IMR-90 (cell line): Measurements from ENCODE around the gene FGF12. TPM values are rescaled to one million over a fixed set of nuclear protein-coding genes. Genes with fewer than 3 reads are reported as not detected.

Source experiments
- ATAC-seq: fragments of 200-7000 bp; cut with Tn5 transposase; 2 replicates; pipeline ENCODE4 v1.9.1; 2020; ENCODE audit warnings: low read depth, mild to moderate bottlenecking, moderate library complexity
- BruUV-seq: library from RNA; stranded (reverse); fragments of 400-500 nt; replicated peaks from 2 replicates; lab custom pipeline; 2021; lab: Mats Ljungman, UMichigan
- CTCF ChIA-PET: fragments of 300-600 bp; formaldehyde crosslinking; extraction: SDS; loops from one replicate; lab custom pipeline; 2021; ENCODE audit warnings: antibody characterized with exemption; lab: Yijun Ruan, JAX
- POLR2A ChIA-PET: fragments of 300-600 bp; sonication (Branson Sonifier 250); formaldehyde crosslinking; loops from one replicate; lab custom pipeline; 2022; ENCODE audit warnings: antibody characterized with exemption; ENCODE audit not compliant: unreplicated experiment; lab: Charles Lee
- DNase-seq: peaks from one replicate; pipeline ENCODE4 v3.0.0; 2013
- H2AFZ ChIP-seq: replicated peaks from 2 replicates; pipeline ENCODE3; 2013; ENCODE audit warnings: low read length, mild to moderate bottlenecking; ENCODE audit not compliant: poor library complexity
- H2AK5ac ChIP-seq: 2 replicates; pipeline ENCODE4 v1.6.1; 2013; ENCODE audit warnings: low read depth, low read length, inconsistent platforms
- H2AK9ac ChIP-seq: replicated peaks from 2 replicates; pipeline ENCODE3; 2013; ENCODE audit warnings: mild to moderate bottlenecking, low read depth, low read length, moderate library complexity; ENCODE audit not compliant: poor library complexity
- H2BK120ac ChIP-seq: 2 replicates; pipeline ENCODE4 v1.6.1; 2013; ENCODE audit warnings: low read depth, low read length, inconsistent platforms
- H2BK15ac ChIP-seq: 3 replicates; pipeline ENCODE4 v1.6.1; 2013; ENCODE audit warnings: low read depth, low read length, inconsistent platforms
- H2BK20ac ChIP-seq: 2 replicates; pipeline ENCODE4 v1.6.1; 2013; ENCODE audit warnings: low read depth, mild to moderate bottlenecking, inconsistent platforms, low read length, moderate library complexity
- H2BK5ac ChIP-seq: 2 replicates; pipeline ENCODE4 v1.6.1; 2013; ENCODE audit warnings: mild to moderate bottlenecking, low read depth, low read length, inconsistent platforms; ENCODE audit not compliant: poor library complexity, severe bottlenecking
- H3K14ac ChIP-seq: replicated peaks from 2 replicates; pipeline ENCODE4 v1.6.1; 2013; ENCODE audit warnings: low read depth, low read length, inconsistent platforms
- H3K18ac ChIP-seq: 2 replicates; pipeline ENCODE4 v1.6.1; 2013; ENCODE audit warnings: low read depth, low read length, control low read depth
- H3K23ac ChIP-seq: 2 replicates; pipeline ENCODE4 v1.6.1; 2013; ENCODE audit warnings: low read depth, low read length, inconsistent platforms
- H3K27ac ChIP-seq: 2 replicates; pipeline ENCODE4 v1.5.1; 2013; ENCODE audit warnings: mild to moderate bottlenecking, control low read depth, low read length; ENCODE audit not compliant: insufficient read depth
- H3K27me3 ChIP-seq: 2 replicates; pipeline ENCODE4 v1.6.1; 2013; ENCODE audit warnings: low read length; ENCODE audit not compliant: control insufficient read depth, insufficient read depth
- H3K36me3 ChIP-seq: 2 replicates; pipeline ENCODE4 v1.6.1; 2013; ENCODE audit warnings: low read length, mixed read lengths; ENCODE audit not compliant: control insufficient read depth, insufficient read depth
- H3K4ac ChIP-seq: 2 replicates; pipeline ENCODE4 v1.6.1; 2013; ENCODE audit warnings: low read depth, low read length, inconsistent platforms
- H3K4me1 ChIP-seq: 2 replicates; pipeline ENCODE4 v1.6.1; 2013; ENCODE audit warnings: low read length, mixed read lengths; ENCODE audit not compliant: control insufficient read depth, insufficient read depth
- H3K4me2 ChIP-seq: 2 replicates; pipeline ENCODE4 v1.6.1; 2013; ENCODE audit warnings: low read depth, mild to moderate bottlenecking, control low read depth, low read length, moderate library complexity
- H3K4me3 ChIP-seq: 2 replicates; pipeline ENCODE4 v1.5.1; 2013; ENCODE audit warnings: low read depth, mild to moderate bottlenecking, control low read depth, low read length, moderate library complexity; ENCODE audit not compliant: insufficient read depth
- H3K56ac ChIP-seq: 2 replicates; pipeline ENCODE4 v1.6.1; 2013; ENCODE audit warnings: low read length, inconsistent platforms; ENCODE audit not compliant: insufficient read depth; ENCODE audit errors: extremely low read depth
- H3K79me1 ChIP-seq, 2 experiments: 2 replicates each; pipeline ENCODE4 v1.6.1; 2013; ENCODE audit warnings: low read length in 2 of 2, inconsistent platforms in 1 of 2, low read depth in 1 of 2
- H3K9ac ChIP-seq: 2 replicates; pipeline ENCODE4 v1.6.1; 2013; ENCODE audit warnings: low read depth, low read length, control low read depth
- H3K9me1 ChIP-seq: 2 replicates; pipeline ENCODE4 v1.6.1; 2013; ENCODE audit warnings: low read length, inconsistent platforms; ENCODE audit not compliant: insufficient read depth
- H3K9me3 ChIP-seq: 2 replicates; pipeline ENCODE4 v1.6.1; 2013; ENCODE audit warnings: low read length; ENCODE audit not compliant: control insufficient read depth, insufficient read depth
- H4K20me1 ChIP-seq: 2 replicates; pipeline ENCODE4 v1.6.1; 2013; ENCODE audit warnings: low read length, inconsistent platforms; ENCODE audit not compliant: insufficient read depth
- H4K5ac ChIP-seq: 2 replicates; pipeline ENCODE4 v1.6.1; 2013; ENCODE audit warnings: mild to moderate bottlenecking, low read depth, low read length, control low read depth
- H4K8ac ChIP-seq, 2 experiments: 2 replicates each; pipeline ENCODE4 v1.6.1; 2013; ENCODE audit warnings: low read depth in 2 of 2, low read length in 2 of 2, control low read depth in 1 of 2, inconsistent platforms in 1 of 2
- H4K91ac ChIP-seq: 2 replicates; pipeline ENCODE4 v1.6.1; 2013; ENCODE audit warnings: low read depth, low read length, inconsistent platforms; ENCODE audit not compliant: insufficient read depth
- BHLHE40 ChIP-seq: fragments of 150-350 bp; IDR thresholded peaks from 2 replicates; pipeline ENCODE4 v1.6.1; 2016; ENCODE audit warnings: mild to moderate bottlenecking, low read depth, low read length
- CTCF ChIP-seq: conservative IDR thresholded peaks from 2 replicates; pipeline ENCODE4 v1.5.1; 2012; ENCODE audit warnings: mild to moderate bottlenecking, low read depth, low read length, improper control_type of control experiment
- MAZ ChIP-seq: IDR thresholded peaks from 2 replicates; pipeline ENCODE4 v1.6.1; 2012; ENCODE audit warnings: low read depth, mild to moderate bottlenecking, low read length, improper control_type of control experiment, moderate library complexity, borderline replicate concordance
- NFE2L2 ChIP-seq: fragments of 150-350 bp; IDR thresholded peaks from 2 replicates; pipeline ENCODE4 v1.6.1; 2016; ENCODE audit warnings: low read depth, mild to moderate bottlenecking, low read length
- POLR2A ChIP-seq: IDR thresholded peaks from 2 replicates; pipeline ENCODE4 v1.6.1; 2012; ENCODE audit warnings: mild to moderate bottlenecking, low read depth, low read length
- RFX5 ChIP-seq: IDR thresholded peaks from 2 replicates; pipeline ENCODE4 v1.8.0; 2012; ENCODE audit warnings: low read depth, mild to moderate bottlenecking, low read length, moderate library complexity
- SMC3 ChIP-seq: fragments of 150-350 bp; IDR thresholded peaks from 2 replicates; pipeline ENCODE4 v1.6.1; 2016; ENCODE audit warnings: low read depth, mild to moderate bottlenecking, antibody characterized with exemption, low read length, moderate library complexity
- WGBS, 2 experiments: methylation state at CpG; one replicate each; pipeline versions ENCODE4 v1.1.5 to v1.1.7; 2013; ENCODE audit warnings: missing lambda C conversion rate in 2 of 2; ENCODE audit not compliant: insufficient read length in 1 of 2; ENCODE audit errors: extremely low coverage in 2 of 2; 5-methylcytosine and 5-hydroxymethylcytosine counted together
- dilution Hi-C: fragments of 300-500 bp; cut with HindIII; formaldehyde crosslinking; loops from one replicate; pipeline ENCODE4 v1.14.3; 2018; ENCODE audit warnings: low sequenced_read_pairs; ENCODE audit not compliant: unreplicated experiment
- in situ Hi-C: fragments of 300-500 bp; cut with MboI; formaldehyde crosslinking; loops from 3 replicates; pipeline ENCODE4 v1.14.3; 2019; ENCODE audit warnings: low sequenced_read_pairs, inconsistent platforms, mixed read lengths
- intact Hi-C: fragments of 100-400 bp; cut with micrococcal nuclease; formaldehyde crosslinking; loops from 2 replicates; pipeline ENCODE4 v1.10.0; 2022
- polyA plus RNA-seq, 3 experiments: library from polyadenylated mRNA; depleted of rRNA; stranded (reverse); fragments of >200 nt; gene quantifications; 2 replicates each; pipeline ENCODE4 v1.2.3, GENCODE V29; 2012; ENCODE audit warnings: low replicate concordance in 1 of 3
- total RNA-seq: library from RNA; depleted of rRNA; stranded (reverse); fragments of >200 nt; gene quantifications from 2 replicates; pipeline ENCODE4 v1.2.3, GENCODE V29; 2012

The FGF12 gene
- total and polyA plus RNA-seq, 2 of the 4 experiments (the other 2 are of a cell fraction) = not detected

- no peak for TF ChIP-seq BHLHE40
Observed at GRCh38 chr3:192514754-192515663, 212.3 kb downstream of the FGF12 start (continued).

GRCh38 chr3:192514081-192514753, 213.1 kb downstream of the FGF12 start:
- no peak for TF ChIP-seq NFE2L2
- no peak for TF ChIP-seq RFX5
- TF ChIP-seq MAZ = no peak
- TF ChIP-seq SMC3 = no peak
- no peak for TF ChIP-seq BHLHE40
- TF ChIP-seq POLR2A = no peak
- no peak for TF ChIP-seq CTCF

More at GRCh38 chr3:192514081-192514753, 213.1 kb downstream of the FGF12 start:
- H3K27me3 ChIP-seq = no peaks in the 10 kb centered on the region
- H3K9me1 ChIP-seq = no peaks in the 10 kb centered on the region
- no peak overlapping the region for H3K4ac ChIP-seq
- ChIA-PET POLR2A (no interaction called here), CTCF (no interaction called here)
- H3K27ac ChIP-seq = no peak overlapping the region
- H4K91ac ChIP-seq = no peak overlapping the region
- no peak for ATAC-seq
- no peak overlapping the region for H3K56ac ChIP-seq
- in situ Hi-C loops = no loop called here
- BruUV-seq = no TSS peak
- intact Hi-C loops = no loop called here
- H3K4me2 ChIP-seq = no peak overlapping the region
- H3K79me1 ChIP-seq = no peaks in the 10 kb centered on the region
- no peak overlapping the region for H2BK5ac ChIP-seq
- no peak overlapping the region for H3K23ac ChIP-seq
- H2BK15ac ChIP-seq = no peak overlapping the region
- H2AK5ac ChIP-seq = no peak overlapping the region
- H3K9ac ChIP-seq = no peak overlapping the region
- DNase-seq = no peak
- no peak overlapping the region for H2AFZ ChIP-seq
- no peak overlapping the region for H2BK120ac ChIP-seq
- H3K4me1 ChIP-seq = no peaks in the 10 kb centered on the region
- H3K14ac ChIP-seq = no peak overlapping the region
- no peak overlapping the region for H4K5ac ChIP-seq
- H2BK20ac ChIP-seq = no peak overlapping the region
- no peaks in the 10 kb centered on the region for H4K20me1 ChIP-seq
- H3K9me3 ChIP-seq = peaks cover 8% of the 10 kb centered on the region; the same call in 1 of the 2 replicates
- no peaks in the 10 kb centered on the region for H3K36me3 ChIP-seq
- 5% methylated on average over 4 of the region's 39 CpGs; no CpG with 5 or more reads in 1 of the 2 experiments for WGBS, 2 experiments
- no peak overlapping the region for H3K18ac ChIP-seq
- no peak overlapping the region for H3K4me3 ChIP-seq
- no peak overlapping the region for H4K8ac ChIP-seq
- dilution Hi-C loops = no loop called here
- H2AK9ac ChIP-seq = no peak overlapping the region
